Measurements from ENCODE around the gene DMRT2.

The DMRT2 gene

DNA sequence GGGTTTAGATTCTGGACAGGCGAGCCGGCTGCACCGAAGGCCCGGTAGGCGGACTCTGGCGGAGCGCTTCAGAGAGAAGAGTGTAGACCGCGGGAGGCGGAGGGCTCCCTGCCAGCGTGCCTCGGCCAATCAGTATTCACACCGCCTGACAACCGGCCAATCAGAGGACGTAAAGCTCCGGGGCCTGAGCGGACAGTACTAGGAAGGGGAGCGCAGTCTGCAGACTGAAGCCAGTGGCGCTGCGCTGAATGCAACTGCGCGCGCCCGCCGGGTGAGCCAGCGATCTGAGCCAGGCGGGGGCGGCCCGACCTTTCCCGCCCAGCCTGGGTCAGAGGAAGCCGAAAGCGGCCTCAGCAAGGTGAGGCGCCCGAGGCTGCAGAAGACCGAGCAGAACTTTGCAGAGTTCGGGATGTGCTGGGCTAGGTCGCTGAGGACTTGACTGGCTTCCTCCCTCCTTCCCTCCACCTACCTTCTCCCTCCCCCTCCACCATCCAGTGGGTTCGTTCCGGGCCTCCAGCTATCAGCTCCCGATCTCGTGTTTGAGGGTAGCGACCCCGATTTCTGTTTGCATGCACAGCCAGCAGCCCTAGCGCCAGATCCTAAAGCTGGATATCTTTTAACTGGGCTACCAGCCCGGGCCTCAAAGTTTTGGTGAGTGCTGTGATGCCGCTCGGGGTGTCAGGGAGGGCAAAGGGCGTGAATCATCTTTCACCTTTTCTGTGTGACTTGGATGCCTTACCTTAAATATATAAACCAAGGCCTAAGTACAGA lies at the start of gene DMRT2:
Gene DMRT2 (plus strand): TSS at position 233 of the 771 bp plus-strand sequence. CDS start 1,257 bp downstream, outside the sequence.
- DNase-seq = no peak

DNA sequence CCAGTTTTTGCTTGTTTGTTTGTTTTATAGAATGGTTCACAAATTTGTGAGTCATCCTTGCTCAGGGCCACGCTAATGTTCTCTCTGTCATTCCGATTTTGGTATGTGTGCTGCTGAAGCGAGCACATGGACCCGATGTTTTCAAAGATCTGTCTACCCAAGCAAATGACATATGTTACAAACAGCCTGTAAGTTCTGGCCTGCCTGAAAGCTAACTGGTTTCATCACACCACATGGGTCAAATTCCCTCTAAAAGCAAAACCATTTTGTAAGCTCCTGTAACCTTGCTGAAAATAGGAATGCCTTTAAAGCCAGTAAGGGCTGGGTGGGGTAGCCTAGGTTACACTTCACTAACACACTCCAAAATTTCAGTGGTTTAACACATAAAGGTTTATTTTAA lies 48.3 kb upstream of the DMRT2 start:
- no peak for DNase-seq

DNA sequence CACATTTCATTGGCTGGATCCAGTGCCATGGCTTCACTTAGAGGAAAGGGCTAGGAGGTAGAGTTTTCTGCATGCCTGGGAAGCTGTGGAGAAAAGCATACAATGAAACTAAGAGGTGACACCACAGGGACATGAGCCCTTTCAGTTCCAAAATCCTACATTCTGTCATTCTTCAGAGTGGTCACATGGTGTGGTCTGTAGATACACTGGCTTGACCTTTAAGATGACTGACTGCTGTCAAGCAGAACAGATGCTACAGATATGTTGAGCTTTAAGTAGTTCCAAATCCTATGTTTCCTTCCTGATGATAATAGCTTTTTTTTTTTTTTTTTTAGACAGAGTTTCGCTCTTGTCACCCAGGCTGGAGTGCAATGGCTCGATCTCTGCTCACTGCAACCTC lies 47.5 kb upstream of the DMRT2 start:
- no peak for DNase-seq

DNA sequence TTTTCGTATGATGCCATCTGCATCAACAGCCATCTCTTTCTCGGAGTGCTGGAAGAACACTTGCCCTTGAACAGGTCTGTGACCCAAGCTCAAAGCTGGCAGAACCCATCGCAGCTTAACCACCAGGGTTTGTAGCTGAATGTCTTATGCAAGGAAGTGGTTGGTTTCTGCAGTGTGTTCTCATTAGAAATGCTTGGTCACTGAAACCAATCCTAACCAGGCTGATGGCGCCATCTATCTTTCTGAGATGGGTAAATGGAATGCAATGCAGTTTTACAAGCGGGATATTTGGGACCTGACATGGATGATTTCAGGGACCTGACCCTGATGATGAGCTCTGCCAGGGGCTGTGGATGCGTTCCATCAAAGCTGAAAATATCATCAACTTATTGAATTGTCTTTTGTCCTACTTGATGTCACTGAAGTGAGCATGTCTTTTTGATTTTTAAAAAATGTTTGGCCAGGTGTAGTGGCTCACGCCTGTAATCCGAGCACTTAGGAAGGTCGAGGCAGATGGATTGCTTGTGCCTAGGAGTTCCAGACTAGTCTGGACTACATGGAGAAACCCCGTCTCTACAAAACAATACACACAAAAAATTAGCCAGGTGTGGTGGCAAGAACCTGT lies 45.0 kb upstream of the DMRT2 start:
- DNase-seq = no peak

DNA sequence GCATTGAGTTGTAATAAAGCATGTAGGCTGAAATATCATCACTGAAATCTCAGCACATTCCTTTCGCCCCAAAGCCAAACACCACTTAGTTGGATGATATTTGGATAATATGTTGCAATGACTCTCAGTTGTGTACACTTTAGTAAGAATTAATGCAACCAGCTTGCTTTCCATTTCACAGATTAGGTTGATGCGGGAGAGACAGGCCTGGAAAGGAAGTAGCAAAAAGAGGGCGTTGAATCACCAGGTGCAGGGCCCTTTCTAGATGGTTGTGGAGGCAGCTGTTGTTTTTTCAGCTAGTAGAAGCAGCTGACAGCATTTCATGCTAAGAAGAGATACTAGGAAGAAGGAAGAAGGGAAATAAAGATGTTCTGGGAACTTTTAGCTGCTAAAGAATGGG lies 42.8 kb upstream of the DMRT2 start:
- DNase-seq = no peak

DNA sequence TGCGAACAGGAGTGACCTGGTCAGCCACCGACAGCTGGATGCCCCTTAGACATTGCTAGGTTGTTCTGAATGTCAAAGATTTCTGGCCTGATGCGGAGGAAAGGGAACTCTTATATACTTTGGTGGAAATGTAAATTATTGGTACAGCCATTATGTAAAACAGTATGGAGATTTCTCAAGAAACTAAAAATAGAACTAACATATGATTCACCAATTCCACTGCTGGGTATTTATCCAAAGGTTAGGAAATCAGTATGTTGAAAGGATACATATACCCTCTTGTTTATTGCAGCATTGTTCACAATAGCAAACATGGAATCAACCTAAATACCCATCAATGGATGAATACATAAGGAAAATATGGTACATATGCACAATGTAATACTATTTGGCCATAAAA lies 41.9 kb upstream of the DMRT2 start:
- no peak for DNase-seq

DNA sequence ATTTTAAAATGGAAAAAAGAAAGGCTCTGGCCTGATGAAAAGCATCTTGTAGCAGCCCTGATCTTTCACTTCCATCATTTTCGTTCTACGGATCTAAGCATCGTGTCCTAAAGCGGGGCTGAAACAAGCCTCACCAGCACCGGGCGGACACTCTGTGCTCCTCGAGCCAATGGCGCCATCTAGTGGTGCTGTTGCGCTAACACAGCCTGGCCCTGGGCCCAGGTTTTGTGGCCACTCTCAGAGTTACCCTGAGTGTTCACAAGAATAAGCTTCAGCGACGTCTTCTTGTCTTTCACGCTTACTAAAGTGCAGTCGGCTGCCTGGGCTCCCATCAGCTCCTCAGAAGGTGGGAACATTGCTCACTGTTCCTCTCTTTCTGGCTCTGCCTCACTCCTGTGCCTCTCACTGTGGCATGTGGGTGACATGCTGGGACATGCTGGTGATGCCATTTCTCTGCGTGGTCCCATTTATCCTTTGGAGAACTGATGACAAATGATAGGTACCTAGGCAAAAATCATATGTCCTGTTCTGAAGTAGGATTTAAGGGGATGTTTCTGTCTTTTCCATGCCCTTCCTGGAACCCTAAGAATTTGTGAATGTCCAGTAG lies 41.0 kb upstream of the DMRT2 start:
- DNase-seq = peak; percentile 67

DNA sequence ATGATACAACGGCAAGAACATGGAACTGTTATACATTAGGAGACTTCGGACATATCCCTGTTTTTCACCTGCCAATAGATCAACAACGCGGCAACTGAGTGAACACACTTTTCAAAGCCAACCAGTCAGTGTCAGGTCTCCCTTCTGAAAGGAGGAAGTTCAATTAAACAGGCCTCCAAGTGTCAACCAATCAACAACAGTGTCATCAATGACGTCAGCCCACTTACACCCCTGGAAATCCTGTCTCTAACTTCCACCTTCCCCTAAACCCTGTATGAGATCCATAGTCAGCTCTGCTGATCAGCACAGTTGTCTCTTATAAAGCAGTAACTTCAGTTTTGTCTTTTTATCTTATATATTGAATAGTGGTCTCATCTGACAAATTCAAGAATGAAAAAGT lies 37.1 kb upstream of the DMRT2 start:
- no peak for DNase-seq

DNA sequence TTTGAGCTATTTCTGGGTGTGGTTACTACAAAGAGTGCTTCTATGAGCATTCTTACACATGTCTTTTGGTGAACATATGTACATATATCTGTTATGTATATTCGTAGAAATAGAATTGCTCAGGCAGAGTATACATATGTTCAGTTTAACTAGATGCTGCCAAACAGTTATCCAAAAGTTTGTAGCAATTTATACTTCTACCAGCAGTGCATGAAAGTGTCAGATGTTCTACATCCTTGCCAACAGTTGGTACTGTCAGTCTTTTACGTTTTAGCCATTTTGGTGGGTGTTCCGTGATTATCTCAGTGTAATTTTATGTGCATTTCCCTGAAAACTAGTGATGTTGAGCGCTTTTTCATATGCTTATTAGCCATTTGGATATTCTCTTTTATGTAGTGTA lies 35.9 kb upstream of the DMRT2 start:
- no peak for DNase-seq

DNA sequence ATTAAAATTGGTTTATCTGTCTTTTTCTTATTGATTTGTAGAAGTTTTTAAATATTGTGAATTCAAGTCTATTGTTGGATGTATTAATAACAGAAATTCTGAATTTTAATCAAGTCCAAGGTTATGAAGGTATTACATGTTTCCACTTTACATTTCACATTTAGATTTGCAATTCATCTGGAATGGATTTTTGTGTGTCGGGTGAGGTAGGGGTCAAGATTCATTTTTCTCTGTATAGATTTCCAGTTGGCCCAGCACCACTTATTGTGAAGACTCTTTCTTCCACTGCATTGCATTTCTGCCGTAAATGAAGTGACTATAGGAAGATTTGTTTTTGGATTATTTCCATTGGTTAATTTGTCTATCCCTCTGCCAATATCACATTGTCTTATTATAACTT lies 35.5 kb upstream of the DMRT2 start:
- no peak for DNase-seq

DNA sequence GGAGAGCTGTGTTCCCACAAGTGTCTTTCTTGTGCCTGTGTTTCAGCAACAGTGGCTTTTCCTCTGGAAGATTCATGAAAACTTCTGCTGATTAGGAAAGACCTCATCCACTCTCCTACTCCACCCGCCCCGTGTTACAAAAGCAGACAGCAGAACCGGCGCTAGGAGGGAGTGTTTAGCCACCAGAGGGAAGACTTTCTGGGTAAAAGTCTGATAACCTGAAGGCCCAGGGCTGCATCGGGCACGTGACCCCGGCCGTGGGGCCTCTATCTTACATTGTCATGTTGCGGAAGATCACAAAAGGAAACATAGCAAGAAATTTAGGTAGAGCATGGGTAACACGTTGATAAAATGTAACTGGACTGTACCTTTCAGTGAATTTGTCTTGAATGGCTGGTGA lies 32.0 kb upstream of the DMRT2 start:
- DNase-seq = no peak

DNA sequence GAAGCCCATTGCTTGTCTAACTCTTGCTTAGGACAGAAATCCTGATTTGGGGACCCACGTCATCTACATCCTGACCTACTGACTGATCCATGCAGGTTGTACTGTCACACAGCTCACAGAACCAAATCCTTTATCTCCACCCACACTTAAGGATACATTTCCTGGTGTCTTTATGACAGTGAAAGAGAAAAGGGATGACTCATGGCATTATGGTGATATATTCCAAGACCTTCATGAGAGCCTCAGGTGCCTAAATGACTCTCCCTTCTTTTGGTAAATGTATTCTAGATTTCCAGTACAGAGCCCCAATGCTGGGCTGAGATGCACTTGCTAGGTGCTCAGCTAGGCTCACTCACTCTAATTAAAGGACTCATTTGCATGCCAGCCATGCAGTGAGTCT lies 26.0 kb upstream of the DMRT2 start:
- DNase-seq = no peak

DNA sequence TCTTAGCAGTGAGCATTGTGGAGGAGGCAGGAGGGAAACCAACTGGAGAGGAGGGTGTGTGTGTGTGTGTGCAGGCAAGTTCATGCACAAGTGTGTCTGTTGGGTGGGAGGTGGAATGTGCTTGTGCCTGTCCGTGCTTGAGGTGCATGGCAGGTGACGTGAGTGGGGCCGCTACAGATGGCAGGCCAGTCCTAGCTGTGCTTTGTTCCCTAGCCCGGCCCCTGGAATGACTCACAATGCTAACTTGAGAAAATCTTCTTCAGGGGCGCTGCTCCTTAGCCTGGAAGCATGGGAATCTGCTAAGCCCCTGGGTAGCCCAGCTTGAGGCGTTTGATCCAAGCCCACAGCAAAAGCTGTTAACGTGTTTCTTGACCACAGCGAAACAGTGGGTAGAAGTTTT lies 25.0 kb upstream of the DMRT2 start:
- DNase-seq = no peak

DNA sequence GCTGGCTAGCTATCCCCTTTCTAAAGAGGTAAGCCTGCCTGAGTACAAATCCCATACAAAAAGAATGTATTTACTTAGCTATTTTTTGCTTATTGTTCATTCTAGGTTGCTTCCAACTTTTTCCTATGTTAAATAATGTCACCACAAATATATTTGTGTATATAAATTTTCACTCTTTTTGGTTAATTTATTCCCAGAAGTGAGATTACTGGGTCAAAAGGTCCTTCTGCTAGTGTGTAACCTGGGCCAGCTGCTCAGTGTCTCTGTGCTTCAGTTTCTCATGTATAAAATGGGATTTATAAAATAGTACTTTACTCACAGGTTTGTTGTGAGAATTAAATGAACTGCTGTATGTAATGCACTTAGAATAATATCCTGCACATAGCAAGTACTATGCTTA lies 23.9 kb upstream of the DMRT2 start:
- no peak for DNase-seq

DNA sequence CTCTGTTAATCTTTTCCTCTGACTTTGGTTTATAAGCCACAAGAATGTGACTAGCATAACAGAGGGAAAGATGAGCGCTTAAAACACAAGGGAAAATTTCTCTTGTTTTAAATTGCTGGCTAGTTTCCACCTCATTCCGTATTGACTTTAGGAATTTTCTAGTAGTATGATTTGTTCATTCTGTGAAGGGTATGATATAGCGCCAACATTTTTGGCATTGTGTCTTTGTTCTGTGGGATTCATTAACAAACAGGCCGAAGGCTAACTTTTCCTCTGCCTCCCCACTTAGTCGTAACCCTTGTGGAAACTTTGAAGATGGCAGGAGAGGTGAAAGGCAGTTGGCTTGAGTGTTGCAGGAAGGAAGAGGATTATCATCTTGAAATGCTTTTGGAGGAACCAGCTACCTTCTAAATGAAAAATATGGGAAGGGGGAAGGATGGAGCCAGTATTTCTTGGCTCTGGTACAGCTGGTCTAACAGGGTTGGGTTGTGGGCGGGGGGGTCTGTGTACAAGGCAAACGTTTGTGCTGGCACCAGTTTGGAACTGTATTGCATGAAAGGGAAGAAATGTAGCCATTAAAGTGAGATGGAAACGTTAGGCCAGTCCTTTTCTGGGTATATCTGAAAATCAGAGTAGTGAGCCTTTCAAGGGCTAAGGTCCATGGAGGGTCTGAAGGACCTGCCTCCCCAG lies 21.5 kb upstream of the DMRT2 start:
- DNase-seq = no peak

DNA sequence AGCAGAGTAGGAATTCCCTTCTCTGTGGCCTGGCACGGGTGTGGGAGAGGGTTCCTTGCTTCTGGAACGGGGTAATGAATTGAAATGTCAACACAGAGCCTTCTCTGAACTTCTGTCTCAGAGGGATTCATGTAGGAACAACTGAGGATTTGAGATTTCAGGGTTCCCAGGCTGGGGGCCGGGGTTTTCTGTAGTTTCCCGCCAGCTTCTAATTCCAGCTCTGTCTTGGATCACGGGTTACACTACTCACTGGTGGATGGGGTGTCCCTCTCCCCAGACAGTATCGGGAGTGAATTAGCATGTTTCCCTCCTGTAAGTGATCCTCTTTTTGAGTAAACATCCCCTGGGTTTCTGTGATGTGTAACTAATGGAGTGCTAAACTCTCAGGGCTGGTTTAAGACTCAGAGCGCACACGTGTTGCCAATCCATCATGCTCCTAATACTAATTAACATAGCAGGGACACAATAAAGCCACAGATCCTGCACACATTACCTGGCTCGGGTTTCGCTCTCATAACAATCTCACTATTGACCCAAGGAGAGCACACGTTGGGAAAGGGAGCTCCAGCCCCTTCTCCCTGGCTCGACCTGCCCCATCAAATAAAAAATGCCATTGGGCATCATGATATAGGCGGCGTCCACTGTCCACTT lies 18.1 kb upstream of the DMRT2 start:
- no peak for DNase-seq

DNA sequence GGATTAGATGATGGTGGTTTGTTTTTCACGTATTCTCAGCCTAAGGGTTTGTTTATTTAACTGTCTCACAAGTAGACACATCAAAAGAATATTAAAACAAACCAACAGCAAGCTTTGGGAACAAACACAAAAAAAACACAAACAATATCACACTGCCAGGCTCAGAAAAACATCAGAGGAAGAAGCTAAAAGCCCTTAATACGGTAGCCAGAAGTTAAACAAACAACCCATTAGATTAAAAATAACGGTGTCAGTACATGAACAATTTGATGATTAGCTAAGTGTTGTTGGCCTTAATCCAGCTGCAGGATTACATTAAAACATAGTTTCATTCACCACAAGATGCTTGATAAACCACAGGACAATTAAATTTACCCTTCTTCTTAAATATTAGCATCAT lies 15.9 kb upstream of the DMRT2 start:
- DNase-seq = no peak

DNA sequence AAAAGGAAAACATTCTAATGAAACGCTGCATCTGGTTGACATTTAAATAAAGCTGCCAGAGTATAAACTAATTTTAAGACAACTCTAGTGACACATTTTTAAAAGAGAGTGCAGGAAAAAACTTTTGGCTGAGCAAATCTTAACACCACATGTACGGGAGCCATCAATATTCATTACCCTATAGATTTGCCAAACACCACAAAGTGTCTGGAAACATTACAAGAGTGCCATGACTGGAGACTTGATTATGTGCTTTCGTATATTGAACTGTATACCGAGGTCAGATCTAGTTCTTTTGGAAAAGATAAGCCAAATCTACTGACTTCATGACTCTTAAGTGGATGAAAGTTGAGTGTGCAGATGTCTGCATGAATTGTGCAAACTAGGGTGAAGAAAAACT lies 10.6 kb upstream of the DMRT2 start:
- DNase-seq = no peak

DNA sequence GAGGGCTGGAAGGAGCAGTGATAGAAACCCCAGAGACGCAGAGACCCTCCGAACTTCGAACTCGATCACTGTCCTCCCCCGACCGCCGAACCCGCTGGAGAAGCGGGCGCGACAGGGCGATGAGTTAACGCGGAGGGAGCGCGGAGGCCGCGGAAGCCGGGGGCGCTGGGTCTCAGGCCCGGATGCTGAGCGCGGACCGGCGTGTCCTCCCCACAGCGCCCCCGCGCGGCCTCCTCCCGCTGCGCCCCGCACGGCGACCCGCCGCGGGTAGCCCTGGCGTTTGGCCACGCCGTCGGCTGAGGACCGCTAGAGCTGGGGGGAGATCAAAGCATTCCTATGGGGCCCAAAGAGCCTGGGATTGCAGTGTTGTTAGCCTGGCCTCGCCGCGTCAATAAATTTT lies 7.7 kb upstream of the DMRT2 start:
- no peak for DNase-seq

DNA sequence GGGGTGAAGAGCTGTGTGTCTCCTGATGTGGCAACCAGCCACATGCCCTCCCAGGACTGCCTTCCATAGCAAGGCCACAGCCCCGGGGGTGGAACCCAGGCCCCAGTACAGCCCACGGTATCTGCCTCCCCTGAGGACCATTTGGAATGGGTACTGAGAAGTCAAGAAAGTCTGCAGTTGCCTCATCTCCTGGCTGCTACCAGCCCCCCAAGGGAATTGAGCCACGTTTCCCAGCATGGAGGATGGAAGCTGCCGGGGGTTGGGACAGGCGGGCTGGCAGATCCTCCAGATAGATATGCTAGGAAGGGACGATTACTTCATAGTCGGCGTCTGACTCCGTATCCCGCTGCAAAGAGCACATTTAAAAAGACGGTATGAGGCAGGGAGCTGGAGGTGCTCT lies 5.5 kb upstream of the DMRT2 start:
- no peak for DNase-seq

DNA sequence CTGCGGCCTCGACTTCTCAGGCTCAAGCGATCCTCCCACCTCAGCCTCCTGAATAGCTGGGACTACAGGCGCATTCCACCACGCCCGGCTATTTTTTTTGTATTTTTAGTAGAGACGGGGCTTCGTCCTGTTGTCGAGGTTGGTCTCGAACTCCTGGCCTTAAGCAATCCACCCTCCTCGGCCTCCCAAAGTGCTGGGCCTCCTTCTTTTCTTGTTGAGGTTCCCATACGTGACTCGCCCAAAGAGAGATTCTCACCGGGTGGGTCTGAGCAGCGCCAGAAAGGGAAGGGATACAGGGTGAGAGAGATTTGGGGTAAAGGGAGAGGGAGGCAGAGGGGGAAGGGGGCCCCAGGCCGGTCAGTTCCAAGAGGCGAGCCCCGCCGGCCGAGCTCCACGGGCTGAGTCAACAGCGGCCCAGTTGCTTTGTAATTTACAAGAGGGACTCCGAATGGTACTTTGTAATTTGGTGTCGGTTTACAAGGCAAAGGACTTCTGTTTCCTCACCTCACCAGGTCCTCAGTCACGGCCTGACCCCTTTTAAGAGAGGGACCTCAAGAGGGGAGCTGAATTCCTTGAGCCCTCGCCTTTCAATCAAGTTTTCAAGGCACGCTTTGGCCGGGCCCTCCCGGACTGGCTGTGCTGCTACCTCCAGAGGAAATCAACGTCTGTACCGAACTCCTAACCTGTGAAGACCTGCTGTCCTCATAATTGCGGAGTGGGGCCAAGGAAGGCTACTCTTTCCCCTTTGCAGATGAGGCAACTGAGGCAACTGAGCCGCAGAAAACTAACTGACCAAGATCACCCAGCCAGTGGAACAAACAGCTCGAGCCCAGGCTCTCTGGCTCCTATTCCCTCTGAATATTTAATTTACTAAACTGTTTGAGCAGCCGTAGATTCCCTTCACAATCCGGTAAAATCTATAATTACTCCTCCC lies 3.3 kb upstream of the DMRT2 start:
- no peak for DNase-seq

DNA sequence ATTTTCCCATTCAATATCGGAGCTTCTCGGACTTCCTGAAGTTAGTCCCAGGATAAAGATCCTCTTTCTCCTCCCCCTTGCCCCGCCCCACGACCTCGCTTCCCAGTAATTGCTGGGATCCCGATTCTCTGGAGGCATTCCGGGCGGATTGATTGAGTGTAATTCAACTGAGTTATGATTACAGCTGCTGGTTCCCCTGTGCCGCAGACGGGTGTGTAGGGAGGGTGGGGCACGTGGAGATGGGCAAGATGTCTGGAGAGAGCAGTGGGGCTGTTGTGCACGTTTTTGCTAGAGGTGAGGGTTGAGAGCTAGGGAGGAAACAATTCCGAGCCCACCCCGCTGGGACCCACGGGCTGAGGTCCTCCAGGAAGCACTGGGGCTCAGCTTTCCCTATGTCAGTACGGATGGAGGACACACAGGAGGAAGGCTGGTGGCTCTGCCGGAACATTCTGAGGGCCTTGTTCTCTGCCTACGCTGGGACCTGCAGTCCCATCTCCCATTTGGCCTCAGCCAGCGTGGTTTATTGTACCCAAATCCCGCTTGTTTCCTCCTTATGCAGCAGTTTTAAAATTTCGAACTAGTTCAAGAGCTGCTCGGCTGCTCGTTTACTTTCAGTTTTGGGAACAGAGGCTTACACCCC lies 2.4 kb upstream of the DMRT2 start:
- no peak for DNase-seq

All from activated T-cell treated with anti-CD3 and anti-CD28 coated beads, Interleukin-2, amount 50 U/mL, for 1 hour (primary cell).